GM12864 (cell line): ENCODE data around the gene IL22RA1.

ENCODE experiments used
- DNase-seq: peaks from one replicate; pipeline ENCODE4 v3.0.0-alpha.2; 2011; ENCODE audit warnings: low read depth
- H3K4me3 ChIP-seq: 2 replicates; pipeline ENCODE4 v1.5.1; 2011; ENCODE audit warnings: mild to moderate bottlenecking, low read depth, low read length, control low read depth
- CTCF ChIP-seq: IDR thresholded peaks from 2 replicates; pipeline ENCODE4 v1.5.1; 2011; ENCODE audit warnings: low read depth, mild to moderate bottlenecking, moderate library complexity, low read length, control low read depth, inconsistent platforms; ENCODE audit errors: missing control alignments

Gene IL22RA1

DNA sequence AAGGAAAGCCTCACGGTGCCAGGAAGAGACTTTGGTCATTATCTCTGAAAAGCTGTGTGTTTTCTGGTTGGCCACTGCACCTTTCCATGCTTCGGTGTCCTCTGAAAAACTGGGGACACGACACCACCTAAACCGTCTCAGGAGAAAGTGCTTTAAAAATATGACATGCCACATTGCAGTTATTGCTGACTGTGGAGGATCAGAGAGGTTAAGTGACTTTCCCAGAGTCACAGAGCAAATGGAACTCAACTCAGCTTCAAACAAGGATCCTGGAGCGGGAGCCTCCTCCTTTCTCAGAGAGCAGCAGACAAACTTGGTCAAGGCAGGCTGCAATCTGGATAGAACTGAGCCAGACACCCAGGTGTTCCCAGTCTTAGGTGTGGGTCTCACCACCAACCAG lies 44.8 kb downstream of the IL22RA1 start:
- H3K4me3 ChIP-seq: no peak overlapping the region
- TF ChIP-seq CTCF: no peak
- DNase-seq: no peak

- no peak for TF ChIP-seq CTCF
Measured at GRCh38 chr1:24097663-24098062, 45.3 kb downstream of the IL22RA1 start.

DNA sequence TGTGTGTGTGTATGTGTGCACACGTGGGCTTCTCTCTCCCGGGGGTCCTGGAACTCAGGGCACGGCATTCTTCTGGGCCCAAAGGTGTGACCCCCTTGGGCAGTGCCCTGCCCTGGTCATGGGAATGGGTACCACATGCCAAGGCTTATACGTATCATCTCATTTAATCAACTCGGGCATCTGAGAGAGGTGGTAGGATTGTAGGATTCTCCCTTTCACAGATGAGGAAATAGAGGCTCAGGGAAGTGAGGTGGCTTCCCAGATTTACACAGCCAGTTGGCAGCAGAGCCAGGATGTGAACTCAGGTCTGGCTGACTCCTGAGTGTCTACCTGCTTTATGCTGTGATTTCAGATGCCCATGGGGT lies 46.2 kb downstream of the IL22RA1 start:
- no peak for DNase-seq
- no peak overlapping the region for H3K4me3 ChIP-seq
- TF ChIP-seq CTCF: no peak

More at GRCh38 chr1:24097663-24098062, 45.3 kb downstream of the IL22RA1 start:
- no peak overlapping the region for H3K4me3 ChIP-seq
- DNase-seq: no peak

GRCh38 chr1:24096009-24096738 lies 46.8 kb downstream of the IL22RA1 start:
- TF ChIP-seq CTCF: no peak
- no peak for DNase-seq
- H3K4me3 ChIP-seq: no peak overlapping the region

DNA sequence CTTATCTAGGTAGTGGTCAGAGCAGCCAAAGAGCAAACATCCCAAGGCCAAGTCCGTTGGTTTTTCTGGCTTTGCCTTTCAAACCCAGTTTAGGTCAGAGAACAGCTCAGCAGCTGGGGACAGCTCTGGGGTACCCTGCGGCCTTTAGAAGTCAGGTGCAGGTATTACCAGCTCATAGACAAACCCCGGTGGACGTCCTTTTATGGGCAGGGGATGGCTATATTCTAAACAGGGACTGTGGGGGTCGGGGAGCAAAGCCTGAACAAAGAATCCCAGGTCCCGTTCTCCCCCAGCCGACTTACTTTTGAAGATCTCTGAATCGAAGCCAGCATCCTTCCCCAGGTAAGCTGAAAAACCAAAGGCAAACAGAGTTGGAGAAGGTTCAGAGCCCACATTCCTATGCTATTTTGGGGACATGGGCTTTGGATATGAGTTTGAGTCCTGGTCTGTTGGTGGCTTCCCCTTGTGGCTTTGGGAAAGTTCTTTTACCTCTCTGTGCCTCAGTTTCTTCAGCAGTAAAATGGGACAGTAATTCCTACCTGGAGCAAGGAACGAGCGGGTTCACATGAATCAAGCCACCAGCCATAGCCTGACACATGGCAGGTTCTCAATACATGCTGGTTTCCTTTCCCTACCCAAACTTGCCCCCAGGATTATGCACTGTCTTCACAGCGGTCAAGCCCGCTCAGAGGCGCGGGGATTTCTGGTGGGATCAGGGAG lies 47.6 kb downstream of the IL22RA1 start:
- TF ChIP-seq CTCF: no peak
- H3K4me3 ChIP-seq: no peak overlapping the region
- DNase-seq: no peak

GRCh38 chr1:24094554-24094953 lies 48.4 kb downstream of the IL22RA1 start:
- no peak for DNase-seq
- no peak overlapping the region for H3K4me3 ChIP-seq
- TF ChIP-seq CTCF: no peak

GRCh38 chr1:24093732-24094131 lies 49.2 kb downstream of the IL22RA1 start:
- TF ChIP-seq CTCF: no peak
- no peak for DNase-seq
- no peak overlapping the region for H3K4me3 ChIP-seq
